NCI-H1105 treated with DMSO at 0.1 percent for 48 hours (cell line): ENCODE measurements around the gene SZRD1.

ENCODE experiments used
- DNase-seq: peaks from one replicate; lab custom pipeline; 2025; lab: John Stamatoyannopoulos, UW

The SZRD1 gene

DNA sequence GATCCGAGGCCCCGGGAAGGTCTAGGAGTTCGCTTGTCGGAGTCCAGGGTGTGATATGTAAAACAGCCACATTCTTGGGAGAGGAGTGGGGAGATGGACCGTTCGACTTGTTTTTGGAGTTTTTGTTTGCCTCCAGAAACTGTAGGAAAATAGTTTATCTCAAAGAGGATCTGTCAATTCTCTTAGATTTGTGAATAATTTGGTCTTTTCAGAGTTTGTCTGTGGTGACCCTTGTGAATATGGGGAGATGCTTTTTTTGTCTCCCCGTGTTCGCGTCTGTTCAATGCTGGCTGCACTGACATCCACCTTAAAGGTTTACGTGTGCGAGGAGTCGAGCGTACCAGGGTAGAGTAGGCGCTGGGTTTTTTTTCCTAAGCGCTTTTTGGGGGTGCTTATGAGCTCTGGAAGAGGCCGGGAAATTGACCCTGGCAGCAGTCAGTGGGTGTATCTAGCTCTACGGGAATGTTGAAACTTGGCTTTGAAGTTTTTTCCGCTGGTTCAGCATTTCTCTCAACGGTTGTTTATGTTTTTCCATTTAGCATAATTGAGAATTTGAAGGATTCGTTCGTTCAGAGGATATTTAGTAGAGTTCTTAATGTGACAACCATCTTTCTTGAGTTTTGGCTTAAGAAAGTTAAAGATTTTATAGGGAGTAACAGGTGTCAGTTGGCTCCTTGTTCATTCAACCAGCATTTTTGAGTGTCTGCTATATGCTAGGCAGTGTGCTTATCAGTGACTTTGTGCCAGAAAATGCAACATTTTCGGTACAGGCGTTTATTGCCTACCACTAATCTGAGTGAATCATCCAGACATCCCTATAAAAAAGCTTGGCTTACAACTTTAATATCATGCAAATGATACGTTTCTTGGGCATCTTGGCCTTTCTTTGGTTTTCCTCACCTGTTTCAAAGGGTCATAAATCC lies 1.2 kb downstream of the SZRD1 start:
- no peak for DNase-seq

DNA sequence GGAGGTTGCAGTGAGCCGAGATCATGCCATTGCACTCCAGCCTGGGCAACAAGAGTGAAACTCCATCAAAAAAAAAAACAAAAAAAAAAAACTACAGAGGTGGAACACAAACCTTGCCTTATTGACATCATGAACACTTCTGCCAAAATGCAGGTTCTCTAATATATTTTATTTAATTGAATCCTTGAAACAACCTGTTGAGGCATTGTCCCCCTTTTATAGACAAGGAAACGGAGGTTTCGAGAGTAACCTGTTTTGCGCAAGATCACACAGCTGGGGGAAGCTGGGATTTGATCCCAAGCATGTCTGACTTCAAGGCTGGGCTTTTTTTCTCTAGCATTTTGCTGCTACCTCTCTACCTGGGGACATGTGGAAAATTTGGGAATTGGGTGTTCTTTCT lies 2.8 kb downstream of the SZRD1 start:
- no peak for DNase-seq

- DNase-seq: no peak
These were observed 4.7 kb downstream of the SZRD1 start for GRCh38 chr1:16371725-16372124.

GRCh38 chr1:16372535-16373285 lies 5.7 kb downstream of the SZRD1 start:
- no peak for DNase-seq

DNA sequence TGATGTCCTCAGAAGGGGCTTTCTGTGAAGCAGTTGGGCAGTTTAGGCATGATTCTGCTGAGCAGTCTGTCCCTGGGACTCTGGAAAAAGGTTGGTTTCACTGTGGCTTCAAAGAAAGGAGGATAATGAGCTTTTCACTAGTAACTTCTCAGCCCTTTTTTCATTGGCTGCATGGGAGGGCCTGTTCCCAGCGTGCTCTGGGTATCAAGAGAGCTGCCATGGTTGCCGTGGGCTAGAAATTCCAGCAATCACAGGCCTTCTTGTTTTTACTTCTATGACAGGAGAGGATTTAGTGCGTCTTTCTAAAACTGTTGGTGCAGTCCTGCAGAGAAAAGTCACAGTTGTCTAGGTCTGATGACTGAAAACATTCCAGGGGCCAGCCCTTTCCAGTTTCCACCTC lies 7.2 kb downstream of the SZRD1 start:
- no peak for DNase-seq

- no peak for DNase-seq
These were observed 8.7 kb downstream of the SZRD1 start for GRCh38 chr1:16375521-16376340.

- DNase-seq: no peak
These were observed 9.9 kb downstream of the SZRD1 start for GRCh38 chr1:16376971-16377370.

DNA sequence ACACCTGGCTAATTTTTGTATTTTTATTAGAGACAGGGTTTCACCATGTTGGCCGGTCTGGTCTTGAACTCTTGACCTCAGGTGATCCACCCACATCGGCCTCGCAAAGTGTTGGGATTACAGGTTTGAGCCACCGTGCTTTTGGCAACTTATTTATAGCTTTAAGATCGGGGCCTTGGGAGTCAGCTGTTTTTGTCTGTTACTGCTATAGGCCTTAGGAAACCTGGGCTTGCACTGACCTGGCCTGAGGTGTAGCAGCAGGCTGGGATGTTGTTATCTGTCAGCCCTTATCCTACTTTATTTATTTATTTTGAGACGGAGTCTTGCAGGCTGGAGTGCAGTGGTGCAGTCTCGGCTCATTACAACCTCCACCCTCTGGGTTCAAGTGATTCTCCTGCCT lies 11.4 kb downstream of the SZRD1 start:
- DNase-seq: no peak

DNA sequence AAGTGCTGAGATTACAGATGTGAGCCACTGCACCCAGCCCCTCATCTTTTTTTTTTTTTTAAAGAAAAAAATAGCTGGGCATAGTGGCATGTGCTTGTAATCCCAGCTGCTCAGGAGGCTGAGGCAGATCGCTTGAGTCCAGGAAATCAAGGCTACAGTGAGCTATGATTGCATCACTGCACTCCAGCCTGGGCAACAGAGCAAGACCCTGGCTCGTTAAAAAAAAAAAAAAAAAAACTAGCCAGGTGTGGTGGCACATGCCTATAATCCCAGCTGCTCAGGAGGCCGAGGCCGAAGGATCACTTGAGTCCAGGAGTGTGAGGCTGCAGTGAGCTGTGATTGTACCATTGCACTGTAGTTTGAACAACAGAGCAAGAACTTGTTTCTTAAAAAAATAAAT lies 13.8 kb downstream of the SZRD1 start:
- DNase-seq: no peak

DNA sequence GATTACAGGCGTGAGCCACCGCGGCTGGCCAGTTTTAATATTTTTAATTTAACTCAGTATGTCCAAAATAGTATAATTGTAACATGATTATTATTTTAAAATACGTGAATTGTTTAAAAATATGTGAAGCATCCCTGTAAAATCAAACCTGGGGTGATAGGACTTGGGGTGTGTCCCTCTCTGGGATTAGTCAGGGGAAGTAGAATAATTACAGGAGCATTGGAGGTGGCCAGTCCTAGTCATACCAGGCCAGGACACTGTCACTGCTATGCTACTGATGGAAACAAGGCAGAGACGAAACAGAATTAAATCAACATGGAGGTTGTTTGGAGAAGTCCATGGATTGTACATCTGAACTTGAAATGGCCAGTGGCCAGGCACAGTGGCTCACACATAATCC lies 16.8 kb downstream of the SZRD1 start:
- no peak for DNase-seq

- no peak for DNase-seq
These were observed 18.8 kb downstream of the SZRD1 start for GRCh38 chr1:16385659-16386453.

DNA sequence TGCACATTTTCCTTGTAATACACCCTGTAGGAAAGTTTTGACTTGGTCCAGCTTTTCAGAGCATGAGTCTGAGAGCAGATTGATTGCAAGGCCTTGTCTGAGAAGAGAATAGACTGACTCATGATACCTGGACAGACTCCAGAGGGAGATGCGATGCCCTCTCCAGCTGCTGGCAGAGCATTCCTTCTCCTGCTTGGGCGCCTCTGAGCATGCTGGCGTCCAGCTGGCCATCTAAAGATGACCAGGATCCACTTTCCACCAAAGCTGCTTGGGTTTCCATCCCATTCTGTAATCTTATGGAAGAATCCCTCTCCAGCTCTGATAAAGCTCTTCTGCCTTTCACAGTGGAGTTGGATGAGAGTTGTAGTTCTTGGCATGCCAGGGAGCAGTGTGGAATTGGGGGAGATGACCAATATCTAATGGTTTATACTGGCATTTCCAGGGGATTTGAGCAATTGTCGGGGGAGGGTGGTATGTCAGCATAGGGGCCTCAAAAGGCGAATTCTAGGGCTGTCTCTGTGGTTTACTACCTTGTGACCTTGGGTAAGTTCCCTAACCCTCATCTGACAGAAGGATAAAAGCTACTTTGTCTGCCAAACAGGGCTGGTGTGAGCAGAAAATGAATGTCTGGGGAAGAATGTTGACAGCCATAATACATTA lies 19.5 kb downstream of the SZRD1 start:
- DNase-seq: no peak

DNA sequence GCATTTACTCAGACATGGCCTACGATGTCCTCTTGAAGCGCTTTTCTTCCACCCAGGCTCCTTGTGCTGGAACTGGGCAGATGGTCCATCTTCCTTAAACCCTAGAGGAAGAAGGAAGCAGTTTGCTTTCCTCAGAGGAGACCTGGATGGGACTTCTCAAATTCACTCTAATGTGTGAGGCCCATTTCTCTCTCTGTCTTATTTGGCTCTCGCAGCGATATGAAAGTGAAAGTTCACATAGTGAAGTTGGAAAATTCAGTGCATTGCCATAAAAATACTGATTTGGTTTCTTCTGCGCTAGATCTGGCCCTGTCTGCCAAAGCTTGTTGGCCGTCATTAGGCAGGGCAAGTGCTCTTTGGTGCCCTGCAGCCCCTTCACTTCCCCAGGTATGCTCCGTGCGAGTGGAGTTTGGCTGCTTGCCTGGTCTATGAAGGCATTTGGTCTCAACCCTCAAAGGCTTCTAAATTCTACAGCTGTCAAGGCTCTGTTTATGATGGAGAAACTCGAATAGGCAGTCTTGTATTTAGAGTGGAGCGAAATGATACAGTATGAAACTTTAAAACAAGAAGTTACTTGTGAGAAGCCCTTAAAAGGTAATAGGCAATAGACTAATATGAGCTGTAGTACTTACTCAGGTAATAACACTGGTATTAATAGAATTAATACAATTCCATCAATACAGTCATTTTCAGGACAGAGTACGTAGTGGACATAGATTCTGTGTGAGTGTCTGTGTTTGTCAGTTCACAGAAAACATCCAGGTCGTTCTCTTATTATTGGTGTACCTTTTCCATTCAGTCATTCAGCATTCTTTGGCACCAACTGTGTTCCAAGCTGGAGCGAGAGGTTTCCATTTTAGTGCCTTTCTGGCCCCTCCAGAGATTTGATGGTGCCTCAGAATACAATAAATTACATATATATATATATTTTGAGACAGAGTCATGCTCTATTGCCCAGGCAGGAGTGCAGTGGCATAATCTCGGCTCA lies 20.5 kb downstream of the SZRD1 start:
- DNase-seq: peak; percentile 30

DNA sequence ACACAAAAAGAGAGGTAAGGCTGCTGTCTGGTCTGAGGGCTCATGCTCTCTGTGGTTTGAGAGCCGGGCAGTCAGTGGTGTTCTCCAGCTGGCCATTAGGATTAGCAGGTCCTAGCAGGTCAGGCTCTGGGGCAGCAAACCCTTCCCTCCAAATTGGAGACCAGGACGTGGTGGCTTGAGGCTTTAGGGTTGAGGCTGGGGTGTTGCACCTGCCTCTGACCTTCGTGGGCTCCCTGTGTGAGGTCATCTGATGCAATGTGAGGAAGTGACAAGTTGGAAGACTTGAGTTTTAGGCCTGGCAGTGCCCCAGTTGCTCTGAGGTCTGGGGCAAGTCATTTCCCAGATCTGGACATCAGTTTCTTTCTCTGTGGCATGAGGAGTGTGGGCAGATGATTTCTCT lies 24.4 kb downstream of the SZRD1 start:
- no peak for DNase-seq

GRCh38 chr1:16392740-16393569 lies 25.9 kb downstream of the SZRD1 start:
- no peak for DNase-seq

DNA sequence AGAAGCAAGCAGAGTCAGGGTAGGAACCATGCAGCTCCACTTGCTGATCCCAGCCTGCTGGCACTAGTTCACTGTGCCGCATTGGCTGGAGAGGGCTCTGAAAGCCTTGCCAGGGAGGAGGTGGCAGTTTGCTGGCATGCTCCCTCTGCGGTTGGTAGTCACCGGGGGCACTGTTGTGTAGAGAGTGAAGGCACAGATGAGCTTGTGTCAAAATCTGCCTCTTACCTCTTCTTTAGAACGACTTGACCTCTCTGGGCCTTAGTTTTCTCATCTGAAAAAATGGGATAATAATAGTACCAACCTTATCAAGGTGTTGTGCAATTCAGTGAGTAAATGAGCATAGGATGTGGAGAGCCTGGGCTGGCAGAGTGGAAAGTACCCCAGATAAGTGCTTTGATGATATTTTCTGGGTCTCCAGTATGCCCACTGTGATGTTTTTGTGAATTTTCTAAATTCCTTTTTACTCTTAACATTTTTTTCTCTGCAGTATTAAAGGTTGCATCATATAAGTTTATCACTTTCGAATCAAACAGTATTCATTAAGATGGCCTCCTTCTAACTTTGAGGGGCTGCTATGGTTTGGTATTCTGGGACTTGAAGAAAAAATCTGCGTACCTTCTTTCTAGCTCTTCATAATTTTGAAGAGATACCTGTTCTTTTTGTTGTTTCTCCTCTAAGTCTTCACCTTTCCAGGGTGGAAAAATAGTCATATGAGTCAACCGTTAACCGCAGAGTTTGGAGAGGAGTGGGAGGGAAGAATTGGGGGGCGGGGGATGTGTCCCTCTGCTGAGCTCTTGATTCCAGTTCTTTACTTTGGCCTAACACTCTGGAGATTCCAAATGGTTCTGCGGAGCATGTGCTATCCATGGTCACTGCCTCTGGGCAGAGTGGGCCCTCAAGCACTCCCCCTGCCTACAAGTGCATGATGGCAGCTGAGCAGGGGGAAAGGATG lies 26.8 kb downstream of the SZRD1 start:
- no peak for DNase-seq

DNA sequence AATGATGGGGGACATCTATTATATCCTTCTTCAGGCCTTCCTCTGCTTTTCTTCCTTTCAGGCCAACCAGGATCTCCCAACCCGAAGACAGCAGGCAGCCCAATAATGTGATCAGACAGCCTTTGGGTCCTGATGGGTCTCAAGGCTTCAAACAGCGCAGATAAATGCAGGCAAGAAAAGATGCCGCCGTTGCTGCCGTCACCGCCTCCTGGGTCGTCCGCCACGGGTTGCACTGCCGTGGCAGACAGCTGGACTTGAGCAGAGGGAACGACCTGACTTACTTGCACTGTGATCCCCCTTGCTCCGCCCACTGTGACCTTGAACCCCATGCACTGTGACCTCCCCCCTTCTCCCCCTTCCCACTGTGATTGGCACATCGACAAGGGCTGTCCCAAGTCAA lies 27.9 kb downstream of the SZRD1 start:
- DNase-seq: no peak

GRCh38 chr1:16396591-16396990 lies 29.5 kb downstream of the SZRD1 start:
- peak; percentile 32 for DNase-seq
